Erythroblast (primary cell): Measurements from ENCODE around the gene KRT33B.

ENCODE experiments used
- DNase-seq, 2 experiments: peaks; one replicate each; lab custom pipeline; 2025; lab: John Stamatoyannopoulos, UW
- GATA1 ChIP-seq: IDR thresholded peaks from 2 replicates; pipeline ENCODE4 v1.6.1; 2011; ENCODE audit warnings: low read depth, mild to moderate bottlenecking, control low read depth, low read length, moderate library complexity
- POLR2A ChIP-seq: IDR thresholded peaks from 2 replicates; pipeline ENCODE4 v1.6.1; 2011; ENCODE audit warnings: mild to moderate bottlenecking, low read length

KRT33B gene

DNA sequence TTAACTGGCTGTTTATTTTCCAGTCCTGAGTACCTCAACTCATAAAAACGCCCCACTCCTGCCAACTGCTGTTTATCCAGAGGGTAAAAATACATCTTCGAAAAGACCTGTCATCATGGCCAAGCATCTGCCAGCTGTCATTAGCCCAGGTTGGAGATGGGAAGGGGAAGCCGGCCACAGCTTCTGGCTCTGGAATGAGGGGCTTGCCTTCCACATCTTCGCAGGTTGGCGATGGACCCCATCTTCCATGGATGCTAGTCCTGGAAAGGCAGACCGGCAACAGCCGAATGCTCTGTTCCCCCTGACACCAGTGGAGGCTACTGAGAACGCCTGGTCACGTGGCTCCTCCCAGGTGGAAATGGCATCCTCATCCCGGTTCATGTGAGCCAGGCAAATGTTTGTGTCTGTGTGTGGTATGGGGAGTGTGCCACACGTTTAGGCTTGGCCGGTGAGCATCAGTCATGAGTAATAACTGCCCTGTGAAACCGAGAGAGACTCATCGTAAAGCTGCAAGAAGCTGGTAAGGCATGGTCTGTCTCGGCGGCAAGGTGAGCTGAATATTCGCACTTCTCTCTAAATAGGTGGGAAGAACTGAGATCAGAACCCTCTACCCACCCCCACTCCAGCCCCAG is 53.7 kb downstream of the KRT33B start:
- TF ChIP-seq GATA1: no peak
- no peak for TF ChIP-seq POLR2A
- DNase-seq: no peak

DNA sequence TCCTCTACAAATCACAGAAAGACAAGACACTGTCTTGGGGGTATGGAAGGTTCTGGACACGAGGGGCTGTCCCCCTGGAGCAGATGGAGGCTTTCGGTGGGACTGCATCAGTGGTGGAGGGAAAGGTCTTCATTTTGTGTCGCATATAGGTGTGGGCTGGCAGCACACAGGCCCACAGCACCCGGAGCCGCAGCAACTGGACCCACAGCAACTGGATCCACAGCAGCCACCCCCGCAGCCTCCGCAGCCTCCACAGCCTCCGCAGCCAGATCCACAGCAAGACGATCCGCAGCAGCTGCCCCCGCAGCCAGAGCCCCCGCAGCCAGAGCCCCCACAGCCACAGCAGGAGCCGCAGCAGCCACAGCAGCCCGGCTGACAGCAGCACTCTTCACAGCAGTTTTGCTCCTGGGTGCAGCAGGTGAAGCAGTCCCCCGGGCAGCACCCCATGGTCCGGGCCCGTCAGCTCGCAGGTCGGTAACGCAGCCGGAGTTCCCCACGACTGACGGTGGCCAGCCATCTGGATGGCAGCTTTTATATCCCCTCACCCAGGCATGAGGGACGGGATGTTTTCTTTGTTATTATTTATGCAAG is 54.3 kb downstream of the KRT33B start, which contains the start of gene KRTAP17-1:
TSS of gene KRTAP17-1 (minus strand) at position 507 of the 591 bp plus-strand sequence. CDS start at position 447, 60 bp downstream.
- DNase-seq: no peak
- TF ChIP-seq POLR2A (no peak), GATA1 (no peak)
